ENCODE measurements around the gene SLC15A1.

GRCh38 chr13:98751367-98751782 is 1.1 kb downstream of the SLC15A1 start:
- no peak for TF ChIP-seq CTCF (IDR thresholded peaks at IDR 0.05 in 4 of 5, conservative IDR thresholded peaks at IDR 0.05 in 1 of 5)
- TF ChIP-seq POLR2A (IDR thresholded peaks at IDR 0.05), result no peak

All from gastrocnemius medialis (tissue), 4 donors.